Stimulated activated CD8-positive, alpha-beta memory T cell treated with anti-CD3 and anti-CD28 coated beads, Interleukin-15, amount 100 ng/mL, for 4 hours (primary cell): ENCODE measurements around the gene LCORL.
"Not testable (repeated sequence)": the region's sequence is repeated elsewhere in the genome, so short reads cannot be mapped to it uniquely, and the experiment has no call there.

ENCODE experiments used
- DNase-seq, 2 donors: peaks; one replicate each; pipeline ENCODE4 v3.0.0-alpha.2; 2020; ENCODE audit warnings: low read depth in 2 of 2

Gene LCORL

GRCh38 chr4:18021720-18022571 is at the start of gene LCORL:
Gene LCORL (minus strand): TSS chr4:18021755. CDS start chr4:18021751, 4 bp downstream.
- DNase-seq: peak; percentile 77 to 78

GRCh38 chr4:18069810-18070209 is 48.3 kb upstream of the LCORL start:
- DNase-seq: no peak

- DNase-seq: no peak
Observed at GRCh38 chr4:18067031-18067430, 45.5 kb upstream of the LCORL start.

GRCh38 chr4:18063079-18063478 is 41.5 kb upstream of the LCORL start:
- DNase-seq: no peak

- no peak for DNase-seq
Observed at GRCh38 chr4:18057821-18058533, 36.4 kb upstream of the LCORL start.

- DNase-seq: no peak
Observed at GRCh38 chr4:18056030-18056429, 34.5 kb upstream of the LCORL start.

- DNase-seq: no peak
Observed at GRCh38 chr4:18052158-18052557, 30.6 kb upstream of the LCORL start.

- no peak for DNase-seq
Observed at GRCh38 chr4:18051281-18051680, 29.7 kb upstream of the LCORL start.

GRCh38 chr4:18050448-18050847 is 28.9 kb upstream of the LCORL start:
- DNase-seq: no peak

GRCh38 chr4:18049446-18049845 is 27.9 kb upstream of the LCORL start:
- no peak for DNase-seq

- no peak for DNase-seq
Observed at GRCh38 chr4:18042754-18043153, 21.2 kb upstream of the LCORL start.

GRCh38 chr4:18042012-18042411 is 20.5 kb upstream of the LCORL start:
- no peak for DNase-seq

GRCh38 chr4:18041114-18041513 is 19.6 kb upstream of the LCORL start:
- DNase-seq: no peak

- DNase-seq: no peak
Observed at GRCh38 chr4:18039113-18039512, 17.6 kb upstream of the LCORL start.

GRCh38 chr4:18036369-18036768 is 14.8 kb upstream of the LCORL start:
- not testable (repeated sequence) for DNase-seq

GRCh38 chr4:18034099-18034498 is 12.5 kb upstream of the LCORL start:
- DNase-seq: no peak

- no peak for DNase-seq
Observed at GRCh38 chr4:18033111-18034085, 11.8 kb upstream of the LCORL start.

GRCh38 chr4:18025288-18025687 is 3.7 kb upstream of the LCORL start:
- DNase-seq: no peak

- DNase-seq: no peak
Observed at GRCh38 chr4:18022572-18023050, 1.1 kb upstream of the LCORL start.

- no peak for DNase-seq
Observed at GRCh38 chr4:18021470-18021719, 160 bp downstream of the LCORL start.

GRCh38 chr4:18020671-18021469 is 685 bp downstream of the LCORL start:
- peak; percentile 11 to 18 for DNase-seq
